Stimulated activated CD4-positive, alpha-beta T cell treated with anti-CD3 and anti-CD28 coated beads, TNF-alpha, amount 100 ng/mL, for 48 hours (primary cell): Measurements from ENCODE around the gene MPV17L.
"Not testable (repeated sequence)": the region's sequence is repeated elsewhere in the genome, so short reads cannot be mapped to it uniquely, and the experiment has no call there.

Experiments used
- DNase-seq, 3 donors: peaks; one replicate each; pipeline ENCODE4 v3.0.0-alpha.2; 2020; ENCODE audit warnings: low read depth in 3 of 3

The MPV17L gene

DNA sequence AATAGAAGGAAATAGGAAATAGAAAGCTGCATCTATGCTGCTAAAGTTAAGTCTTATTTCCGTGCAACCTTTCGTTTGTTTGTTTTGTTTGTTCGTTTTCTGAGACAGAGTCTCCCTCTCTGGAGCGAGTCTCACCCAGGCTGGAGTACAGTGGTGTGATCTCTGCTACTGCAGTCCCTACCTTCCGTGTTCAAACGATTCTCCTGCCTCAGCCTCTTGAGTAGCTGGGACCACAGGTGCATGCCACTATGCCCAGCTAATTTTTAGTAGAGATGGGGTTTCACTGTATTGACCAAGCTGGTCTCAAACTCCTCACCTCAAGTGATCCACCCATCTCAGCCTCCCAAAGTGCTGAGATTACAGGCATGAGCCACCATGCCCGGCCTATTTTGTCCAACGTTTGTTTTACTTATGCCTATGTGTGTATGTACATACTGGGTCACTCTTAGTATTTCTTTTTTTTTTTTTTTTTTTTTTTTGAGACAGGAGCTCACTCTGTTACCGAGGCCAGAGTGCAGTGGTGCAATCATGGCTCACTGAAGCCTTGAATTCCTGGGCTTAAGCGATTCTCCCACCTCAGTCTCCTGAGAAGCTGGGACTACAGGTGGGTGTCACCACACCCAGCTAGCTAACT lies 55.7 kb downstream of the MPV17L start:
- DNase-seq, result no peak

DNA sequence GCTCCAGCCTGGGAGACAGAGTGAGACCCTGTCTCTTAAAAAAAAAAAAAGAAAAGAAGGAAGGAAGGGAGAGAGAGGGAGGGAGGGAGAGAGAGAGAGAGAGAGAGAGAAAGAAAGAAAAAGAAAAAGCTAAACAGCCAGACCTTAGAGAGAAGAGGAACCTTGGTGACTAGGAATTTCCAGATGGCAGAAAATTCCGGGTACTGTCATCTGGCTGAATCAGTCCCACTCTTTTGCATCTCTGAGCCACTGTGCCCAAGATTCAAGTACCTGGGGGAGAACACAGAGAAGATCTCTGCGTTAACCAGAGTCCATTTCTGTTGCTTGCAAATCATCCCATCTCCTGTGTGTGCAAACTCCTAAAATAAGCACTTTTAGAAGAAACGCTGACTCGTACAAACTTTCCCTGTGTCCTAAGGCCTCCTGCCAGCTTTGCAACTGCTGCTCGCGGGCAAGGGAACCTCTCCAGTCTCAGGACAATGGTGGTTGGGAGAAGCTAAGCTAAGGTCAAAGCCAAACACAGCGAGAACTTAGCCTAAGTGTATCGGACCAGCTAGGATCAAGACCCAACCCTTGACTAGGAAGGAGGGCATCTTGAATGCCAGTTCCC lies 56.8 kb downstream of the MPV17L start:
- DNase-seq, result no peak

DNA sequence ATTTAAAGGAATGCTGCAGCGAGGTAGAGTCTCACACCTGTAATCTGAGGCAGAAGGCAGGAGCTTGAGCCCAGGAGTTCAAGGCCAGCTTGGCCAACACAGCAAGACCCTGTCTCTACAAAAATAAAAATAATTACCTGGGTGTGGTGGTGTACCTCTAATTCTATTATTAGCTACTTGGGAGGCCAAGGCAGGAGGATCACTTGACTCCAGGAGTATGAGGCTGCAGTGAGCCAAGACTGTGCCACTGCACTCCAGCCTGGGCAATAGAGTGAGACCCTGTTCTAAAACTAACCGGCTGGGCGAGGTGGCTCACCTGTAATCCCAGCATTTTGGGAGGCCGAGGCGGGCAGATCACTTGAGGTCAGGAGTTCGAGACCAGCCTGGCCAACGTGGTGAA lies 57.7 kb downstream of the MPV17L start:
- DNase-seq, result not testable (repeated sequence)

GRCh38 chr16:15454933-15455332 lies 59.4 kb downstream of the MPV17L start:
- not testable (repeated sequence) for DNase-seq

GRCh38 chr16:15457400-15457799 lies 61.8 kb downstream of the MPV17L start:
- no peak for DNase-seq

DNA sequence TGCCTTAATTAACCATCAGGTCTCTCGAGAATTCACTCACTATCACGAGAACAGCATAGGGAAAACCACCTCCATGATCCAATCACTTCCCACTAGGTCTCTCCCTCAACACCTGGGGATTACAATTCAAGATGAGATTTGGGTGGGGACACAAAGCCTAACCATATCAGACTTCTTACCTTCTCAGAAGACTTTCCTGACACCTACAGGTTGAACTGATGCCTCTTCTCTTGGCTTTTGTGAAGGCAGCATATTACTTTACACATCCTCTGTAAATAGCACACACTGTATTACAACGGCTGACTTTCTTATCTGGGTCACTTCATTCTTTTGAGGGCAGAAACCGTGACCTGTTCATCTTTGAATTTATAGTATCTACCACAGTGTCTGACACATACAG lies 62.4 kb downstream of the MPV17L start:
- no peak for DNase-seq

DNA sequence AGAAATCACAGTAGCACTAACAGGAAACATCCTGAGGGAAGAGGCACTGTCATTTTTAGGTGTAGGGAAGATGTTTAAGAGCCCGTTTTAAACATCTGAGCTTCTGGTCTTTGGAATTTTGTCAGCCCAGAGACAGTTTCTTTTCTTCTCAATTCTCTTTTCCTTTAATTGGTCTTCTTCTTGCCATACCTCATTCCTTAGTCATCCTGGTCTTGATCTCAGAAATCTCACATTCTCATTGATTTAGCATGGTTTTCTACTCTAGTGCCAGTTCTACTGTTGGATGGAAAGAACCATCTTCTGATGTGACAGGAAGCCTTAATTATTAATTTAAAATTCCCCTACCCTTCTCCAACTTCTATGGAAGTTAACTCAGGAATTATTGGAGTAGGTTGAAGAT lies 64.2 kb downstream of the MPV17L start:
- no peak for DNase-seq

DNA sequence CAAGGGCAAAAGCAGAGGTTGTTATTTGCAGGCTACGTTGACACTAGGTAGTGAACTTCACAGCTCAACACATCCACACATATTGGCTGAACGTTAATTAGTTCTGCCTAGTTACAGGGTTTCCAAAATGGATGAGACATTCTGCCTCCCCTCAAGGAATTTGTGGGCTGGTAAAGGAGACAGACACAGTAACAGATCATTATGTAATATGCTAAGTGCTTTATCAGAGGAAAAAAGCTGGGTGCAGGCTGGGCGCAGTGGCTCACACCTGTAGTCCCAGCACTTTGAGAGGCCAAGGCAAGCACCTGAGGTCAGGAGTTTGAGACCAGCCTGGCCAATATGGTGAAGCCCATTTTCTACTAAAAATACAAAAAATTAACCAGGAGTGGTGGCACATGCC lies 65.0 kb downstream of the MPV17L start:
- no peak for DNase-seq

- no peak for DNase-seq
These were observed 65.8 kb downstream of the MPV17L start for GRCh38 chr16:15461376-15461775.
